K562 (cell line): ENCODE results near the gene IFNK.

Experiments used
- FOXJ2 ChIP-seq: fragments of 200-800 bp; sonication (Bioruptor generic); IDR thresholded peaks from 2 replicates; pipeline ENCODE4 v1.6.1; 2016; ENCODE audit warnings: missing genetic modification characterization, missing compliant biosample characterization
- GABPA ChIP-seq: fragments of 200-800 bp; sonication (Bioruptor generic); conservative IDR thresholded peaks from 2 replicates; pipeline ENCODE4 v1.6.1; 2016; ENCODE audit warnings: low read depth, missing genetic modification characterization, missing compliant biosample characterization
- POLR2A ChIP-seq: fragments of 450-650 bp; conservative IDR thresholded peaks from 2 replicates; pipeline ENCODE4 v1.6.1; 2016
- SRSF1 ChIP-seq: fragments of 200-400 bp; formaldehyde crosslinking; IDR thresholded peaks from 2 replicates; pipeline ENCODE4 v1.6.1; 2017; ENCODE audit warnings: mild to moderate bottlenecking, low read depth, low read length, moderate library complexity
- TF ChIP-seq, protein P1 (sequence below), 3 experiments: fragments of 200-800 bp in 1 of 3; fragments of 250-450 bp in 1 of 3; fragments of 450-650 bp in 1 of 3; sonication (Bioruptor Pico) in 1 of 3; sonication (Bioruptor generic) in 1 of 3; formaldehyde crosslinking in 1 of 3; IDR thresholded peaks; 2 replicates each; pipeline versions ENCODE4 v1.6.1 to v1.8.0; 2016 to 2022; ENCODE audit warnings: mild to moderate bottlenecking in 2 of 3, missing genetic modification characterization in 2 of 3, missing compliant biosample characterization in 1 of 3, moderate library complexity in 1 of 3

DNA sequence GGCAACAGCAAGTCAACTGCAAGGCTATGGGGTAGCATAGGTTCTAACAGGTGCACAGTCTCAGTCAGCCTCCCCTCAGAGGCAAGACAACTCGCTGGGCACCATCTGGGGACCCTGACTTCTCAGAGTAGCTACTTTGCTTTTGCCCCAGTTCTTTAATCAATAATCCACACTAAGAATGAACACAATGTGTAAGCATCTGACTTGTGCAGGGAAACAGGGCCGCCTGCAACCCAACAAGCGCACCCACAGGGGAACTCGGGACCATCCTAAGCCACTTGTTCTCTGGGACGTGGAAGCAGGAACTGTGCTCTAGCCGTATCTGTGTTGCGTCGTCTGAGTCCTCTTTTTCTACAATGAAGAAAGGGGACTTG lies 3.6 kb downstream of the IFNK start:
- no peak for TF ChIP-seq FOXJ2 (tag)
- no peak for TF ChIP-seq POLR2A
- no peak for TF ChIP-seq SRSF1
- no peak for TF ChIP-seq GABPA (tag)
- TF ChIP-seq, protein P1, sequence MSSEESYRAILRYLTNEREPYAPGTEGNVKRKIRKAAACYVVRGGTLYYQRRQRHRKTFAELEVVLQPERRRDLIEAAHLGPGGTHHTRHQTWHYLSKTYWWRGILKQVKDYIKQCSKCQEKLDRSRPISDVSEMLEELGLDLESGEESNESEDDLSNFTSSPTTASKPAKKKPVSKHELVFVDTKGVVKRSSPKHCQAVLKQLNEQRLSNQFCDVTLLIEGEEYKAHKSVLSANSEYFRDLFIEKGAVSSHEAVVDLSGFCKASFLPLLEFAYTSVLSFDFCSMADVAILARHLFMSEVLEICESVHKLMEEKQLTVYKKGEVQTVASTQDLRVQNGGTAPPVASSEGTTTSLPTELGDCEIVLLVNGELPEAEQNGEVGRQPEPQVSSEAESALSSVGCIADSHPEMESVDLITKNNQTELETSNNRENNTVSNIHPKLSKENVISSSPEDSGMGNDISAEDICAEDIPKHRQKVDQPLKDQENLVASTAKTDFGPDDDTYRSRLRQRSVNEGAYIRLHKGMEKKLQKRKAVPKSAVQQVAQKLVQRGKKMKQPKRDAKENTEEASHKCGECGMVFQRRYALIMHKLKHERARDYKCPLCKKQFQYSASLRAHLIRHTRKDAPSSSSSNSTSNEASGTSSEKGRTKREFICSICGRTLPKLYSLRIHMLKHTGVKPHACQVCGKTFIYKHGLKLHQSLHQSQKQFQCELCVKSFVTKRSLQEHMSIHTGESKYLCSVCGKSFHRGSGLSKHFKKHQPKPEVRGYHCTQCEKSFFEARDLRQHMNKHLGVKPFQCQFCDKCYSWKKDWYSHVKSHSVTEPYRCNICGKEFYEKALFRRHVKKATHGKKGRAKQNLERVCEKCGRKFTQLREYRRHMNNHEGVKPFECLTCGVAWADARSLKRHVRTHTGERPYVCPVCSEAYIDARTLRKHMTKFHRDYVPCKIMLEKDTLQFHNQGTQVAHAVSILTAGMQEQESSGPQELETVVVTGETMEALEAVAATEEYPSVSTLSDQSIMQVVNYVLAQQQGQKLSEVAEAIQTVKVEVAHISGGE (CRISPR knock-in tag; IDR thresholded peaks at IDR 0.05), result no peak
